Right kidney (tissue), 9 donors: ENCODE measurements around the gene PARVA.
"Not testable (repeated sequence)": the region's sequence is repeated elsewhere in the genome, so short reads cannot be mapped to it uniquely, and the experiment has no call there.

ENCODE experiments used
- DNase-seq: peaks from one replicate; pipeline ENCODE4 v3.0.0-alpha.2; 2016
- long read RNA-seq, 8 donors: transcript quantifications; one replicate each; lab custom pipeline, GENCODE V29; 2026

The PARVA gene, protein sequence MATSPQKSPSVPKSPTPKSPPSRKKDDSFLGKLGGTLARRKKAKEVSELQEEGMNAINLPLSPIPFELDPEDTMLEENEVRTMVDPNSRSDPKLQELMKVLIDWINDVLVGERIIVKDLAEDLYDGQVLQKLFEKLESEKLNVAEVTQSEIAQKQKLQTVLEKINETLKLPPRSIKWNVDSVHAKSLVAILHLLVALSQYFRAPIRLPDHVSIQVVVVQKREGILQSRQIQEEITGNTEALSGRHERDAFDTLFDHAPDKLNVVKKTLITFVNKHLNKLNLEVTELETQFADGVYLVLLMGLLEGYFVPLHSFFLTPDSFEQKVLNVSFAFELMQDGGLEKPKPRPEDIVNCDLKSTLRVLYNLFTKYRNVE
- long read RNA-seq, donor 1, full-length matches to known transcripts: 19 of 30 reads
- long read RNA-seq, donor 1, partial matches to known transcripts: 6 of 30 reads
- long read RNA-seq, donor 1, other reads (novel, unspliced or antisense): 5 of 30 reads
- long read RNA-seq, donor 2, full-length matches to known transcripts: 13 of 20 reads
- long read RNA-seq, donor 2, partial matches to known transcripts: 7 of 20 reads
- long read RNA-seq, donor 2, other reads (novel, unspliced or antisense): 0 of 20 reads
- long read RNA-seq, donor 3, full-length matches to known transcripts: 16 of 26 reads
- long read RNA-seq, donor 3, partial matches to known transcripts: 5 of 26 reads
- long read RNA-seq, donor 3, other reads (novel, unspliced or antisense): 5 of 26 reads
- long read RNA-seq, donor 4, full-length matches to known transcripts: 17 of 27 reads
- long read RNA-seq, donor 4, partial matches to known transcripts: 10 of 27 reads
- long read RNA-seq, donor 4, other reads (novel, unspliced or antisense): 0 of 27 reads
- long read RNA-seq, donor 5, full-length matches to known transcripts: 23 of 28 reads
- long read RNA-seq, donor 5, partial matches to known transcripts: 5 of 28 reads
- long read RNA-seq, donor 5, other reads (novel, unspliced or antisense): 0 of 28 reads
- long read RNA-seq, donor 6, full-length matches to known transcripts: 22 of 37 reads
- long read RNA-seq, donor 6, partial matches to known transcripts: 7 of 37 reads
- long read RNA-seq, donor 6, other reads (novel, unspliced or antisense): 8 of 37 reads
- long read RNA-seq, donor 7, full-length matches to known transcripts: 31 of 67 reads
- long read RNA-seq, donor 7, partial matches to known transcripts: 31 of 67 reads
- long read RNA-seq, donor 7, other reads (novel, unspliced or antisense): 5 of 67 reads
- long read RNA-seq, donor 8, full-length matches to known transcripts: 17 of 22 reads
- long read RNA-seq, donor 8, partial matches to known transcripts: 5 of 22 reads
- long read RNA-seq, donor 8, other reads (novel, unspliced or antisense): 0 of 22 reads

DNA sequence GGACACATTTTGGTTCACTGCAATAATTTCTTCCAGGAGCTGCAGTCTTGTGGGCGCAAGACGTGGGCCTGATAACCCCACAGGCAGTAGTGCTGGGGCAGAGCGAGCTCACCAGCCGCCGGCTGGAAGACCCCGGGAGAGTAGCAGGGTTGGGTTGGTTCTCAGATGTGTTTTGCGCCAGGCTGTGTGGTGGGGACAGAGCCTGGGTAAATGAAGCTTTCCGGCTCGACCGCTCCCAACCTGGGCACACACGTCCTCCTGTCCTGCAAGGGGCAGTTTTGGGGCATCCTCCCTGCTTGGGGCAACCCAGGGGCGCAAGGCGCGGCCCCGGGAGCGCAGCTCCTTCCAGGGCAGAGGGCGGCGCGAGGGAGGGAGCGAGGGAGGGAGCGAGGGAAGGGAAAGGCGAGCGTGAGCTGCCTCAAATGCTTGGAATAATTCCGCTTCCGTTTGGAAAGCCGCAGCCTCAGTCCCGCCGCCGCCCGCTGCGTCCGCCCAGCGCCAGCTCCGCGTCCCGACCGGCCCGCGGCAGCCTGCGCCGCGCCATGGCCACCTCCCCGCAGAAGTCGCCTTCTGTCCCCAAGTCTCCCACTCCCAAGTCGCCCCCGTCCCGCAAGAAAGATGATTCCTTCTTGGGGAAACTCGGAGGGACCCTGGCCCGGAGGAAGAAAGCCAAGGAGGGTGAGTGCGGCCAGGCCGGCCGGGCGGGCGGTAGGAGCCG is at the start of gene PARVA:
TSS of gene PARVA (plus strand) at position 466 of the 718 bp plus-strand sequence. CDS start at position 543, 77 bp downstream.
- DNase-seq: peak; percentile 96

DNA sequence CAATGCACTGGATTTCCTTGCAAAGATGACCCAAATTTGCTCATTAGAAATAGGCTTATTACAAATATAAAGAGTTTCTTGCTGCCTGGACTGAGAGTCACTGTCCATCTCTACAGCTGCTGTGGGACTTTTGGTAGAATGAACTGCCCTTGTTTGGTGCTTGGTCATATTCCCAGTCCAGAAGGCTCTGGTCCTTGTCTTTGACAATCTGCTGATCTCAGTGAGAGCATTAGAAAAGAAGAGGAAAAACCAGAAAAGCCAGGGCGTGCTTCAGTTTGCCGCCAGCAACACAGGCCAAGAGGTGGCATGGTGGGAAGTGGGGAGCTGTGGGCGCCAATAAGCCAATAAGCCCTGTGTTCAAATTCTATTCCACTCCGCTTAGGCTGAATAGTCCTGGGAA is 48.2 kb upstream of the PARVA start:
- no peak for DNase-seq

DNA sequence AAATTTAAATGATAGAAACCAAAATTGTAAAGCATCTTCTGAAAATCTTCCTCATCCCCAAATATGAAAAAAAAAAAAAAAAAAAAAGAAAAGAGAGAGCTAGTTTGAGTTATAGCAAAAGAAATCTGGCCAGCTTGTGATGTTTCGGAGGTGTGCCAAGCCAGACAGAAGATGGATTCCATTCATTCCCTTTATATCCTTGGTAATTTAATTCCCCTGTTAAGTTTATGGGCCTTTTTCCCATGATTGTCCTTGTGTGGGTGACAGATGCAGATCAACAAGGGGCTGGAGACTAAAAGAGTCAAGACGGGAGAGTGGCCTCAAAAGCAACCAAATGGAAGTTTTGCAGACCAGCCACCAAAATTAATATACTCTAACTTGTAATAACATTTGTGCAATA is 47.6 kb upstream of the PARVA start:
- no peak for DNase-seq

DNA sequence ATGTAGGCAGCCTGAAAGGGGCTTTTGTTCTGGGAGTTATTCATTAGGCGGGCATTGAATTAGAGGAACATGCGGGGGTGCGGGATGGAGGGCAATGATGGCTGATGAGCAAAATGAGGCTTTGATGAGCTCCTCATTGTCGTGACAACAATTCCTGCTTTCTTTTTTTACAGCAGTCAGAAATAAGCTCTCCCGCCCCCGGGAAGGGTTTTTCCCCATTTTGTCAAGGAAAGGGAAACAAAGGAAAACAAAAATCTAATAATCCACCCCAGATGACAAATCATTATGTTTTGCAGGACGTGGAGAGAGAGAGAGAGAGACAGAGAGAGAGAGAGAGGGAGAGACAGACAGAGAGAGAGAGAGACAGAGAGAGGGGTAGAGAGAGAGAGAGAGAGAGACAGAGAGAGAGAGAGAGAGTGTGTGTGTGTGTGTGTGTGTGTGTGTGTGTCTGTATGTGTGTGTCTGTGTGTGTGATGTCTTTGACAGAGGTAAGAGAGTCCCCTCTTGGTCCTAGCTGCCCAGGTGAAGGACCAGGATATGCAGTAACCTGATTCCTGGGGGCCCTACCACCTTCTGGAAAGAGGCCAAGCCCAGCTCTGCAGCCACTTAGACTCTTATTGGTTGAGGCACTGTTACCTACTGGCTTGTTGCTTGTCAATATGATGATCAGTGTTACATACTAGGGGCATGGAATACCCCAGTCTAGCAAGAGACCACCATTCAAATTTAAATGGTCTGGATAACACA is 46.7 kb upstream of the PARVA start:
- no peak for DNase-seq

DNA sequence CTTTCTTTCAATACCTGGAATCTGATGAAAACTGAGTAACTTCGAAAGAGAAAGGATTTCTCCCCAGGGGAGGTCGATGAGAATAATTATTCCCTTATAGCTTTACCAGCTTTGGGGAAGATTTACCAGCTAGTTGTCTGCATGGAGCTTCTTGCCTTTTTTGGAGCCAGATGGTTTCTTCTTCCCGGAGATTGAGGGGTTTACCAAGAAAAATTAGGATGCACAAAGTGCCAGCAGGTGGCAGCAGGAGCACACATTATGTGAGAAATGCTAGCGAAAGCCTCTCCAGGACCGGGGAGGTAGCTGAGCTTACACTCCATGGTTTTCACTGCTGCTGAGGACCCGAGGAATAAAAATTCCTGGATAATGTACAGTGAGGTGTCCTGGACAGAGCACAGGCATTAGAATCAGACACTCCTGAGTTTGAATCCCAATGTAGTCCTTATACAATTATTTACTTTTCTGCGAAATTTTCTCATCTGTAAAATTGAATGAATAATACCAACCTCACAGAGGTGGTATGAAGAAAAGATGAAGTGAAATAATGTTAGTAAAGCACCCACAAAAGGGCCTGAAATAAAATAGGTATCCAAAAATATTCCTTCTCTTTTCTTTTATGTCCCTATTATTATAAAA is 46.0 kb upstream of the PARVA start:
- DNase-seq: peak; percentile 56

DNA sequence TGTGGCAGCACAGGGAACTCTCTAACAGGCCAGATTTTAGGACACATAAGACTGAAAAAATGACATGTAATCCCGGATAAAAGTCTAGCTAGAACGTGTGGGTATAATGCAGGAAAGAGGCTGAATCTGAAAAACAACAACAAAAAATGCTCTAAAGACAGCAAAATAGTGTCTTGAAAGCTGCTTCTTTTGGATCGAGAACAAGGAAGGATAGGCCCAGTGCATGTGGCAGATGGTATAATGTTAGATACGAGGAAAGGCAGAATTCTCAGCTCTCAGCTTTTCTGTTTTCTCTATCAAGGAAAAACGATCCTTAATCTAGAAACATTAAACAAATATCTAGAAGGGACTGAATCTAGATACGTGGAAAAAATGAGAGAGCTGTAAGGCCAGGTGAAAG is 33.8 kb upstream of the PARVA start:
- no peak for DNase-seq

DNA sequence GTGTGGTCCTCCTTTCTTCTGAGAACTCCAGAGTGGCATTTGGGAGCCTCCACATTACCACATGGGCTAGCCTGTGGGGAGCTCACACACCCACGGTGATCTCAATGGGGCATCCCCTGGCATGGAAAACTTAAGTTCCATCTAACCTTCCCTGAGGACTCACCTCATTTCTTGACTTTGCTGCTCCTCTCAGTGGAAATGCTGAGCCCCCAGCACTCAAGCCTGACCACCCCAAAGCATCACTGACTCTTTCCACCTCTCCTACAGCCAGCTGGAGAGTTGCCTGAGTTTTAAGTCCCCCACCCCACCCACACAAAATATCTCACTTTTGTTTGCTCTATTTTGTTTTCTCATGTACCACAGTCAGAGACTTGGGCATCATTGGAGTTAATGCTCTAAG is 23.8 kb upstream of the PARVA start:
- no peak for DNase-seq

DNA sequence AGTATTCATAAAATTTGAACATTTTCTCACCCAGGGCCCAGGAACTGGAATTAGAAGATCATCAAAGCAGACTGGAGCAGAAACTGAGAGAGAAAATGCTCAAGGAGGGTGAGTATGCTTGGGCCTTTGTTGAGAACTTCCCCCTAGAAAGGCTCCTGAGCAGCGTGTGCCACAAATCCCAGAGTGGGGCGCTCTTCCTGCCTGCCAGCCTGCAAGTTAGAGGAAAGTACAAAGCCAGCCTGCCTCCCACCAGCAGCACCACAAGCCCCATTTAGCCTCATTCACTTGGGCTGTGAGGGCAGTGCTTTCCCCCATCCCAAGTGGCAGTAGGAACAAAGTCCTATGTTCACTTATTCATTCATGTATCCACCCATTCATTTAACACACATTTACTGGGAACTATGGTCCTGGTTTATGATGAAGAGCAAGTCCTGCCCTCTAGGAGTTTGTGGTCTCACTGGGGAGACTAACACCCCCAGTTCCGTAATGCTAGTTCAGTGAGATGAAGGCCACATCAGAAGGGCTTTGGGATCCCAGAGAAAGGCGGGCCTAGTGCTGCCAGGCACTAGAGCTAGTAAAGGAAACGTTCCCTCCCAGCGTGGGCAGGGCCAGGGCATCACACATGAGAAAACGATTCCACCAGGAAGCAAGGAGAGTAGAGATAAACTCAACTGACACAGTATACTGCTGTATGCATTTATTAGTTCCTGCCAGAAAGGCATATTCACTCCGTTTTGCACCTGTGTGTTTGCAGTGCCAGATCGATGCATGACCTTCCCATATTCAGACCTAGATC is 22.4 kb upstream of the PARVA start:
- DNase-seq: no peak

DNA sequence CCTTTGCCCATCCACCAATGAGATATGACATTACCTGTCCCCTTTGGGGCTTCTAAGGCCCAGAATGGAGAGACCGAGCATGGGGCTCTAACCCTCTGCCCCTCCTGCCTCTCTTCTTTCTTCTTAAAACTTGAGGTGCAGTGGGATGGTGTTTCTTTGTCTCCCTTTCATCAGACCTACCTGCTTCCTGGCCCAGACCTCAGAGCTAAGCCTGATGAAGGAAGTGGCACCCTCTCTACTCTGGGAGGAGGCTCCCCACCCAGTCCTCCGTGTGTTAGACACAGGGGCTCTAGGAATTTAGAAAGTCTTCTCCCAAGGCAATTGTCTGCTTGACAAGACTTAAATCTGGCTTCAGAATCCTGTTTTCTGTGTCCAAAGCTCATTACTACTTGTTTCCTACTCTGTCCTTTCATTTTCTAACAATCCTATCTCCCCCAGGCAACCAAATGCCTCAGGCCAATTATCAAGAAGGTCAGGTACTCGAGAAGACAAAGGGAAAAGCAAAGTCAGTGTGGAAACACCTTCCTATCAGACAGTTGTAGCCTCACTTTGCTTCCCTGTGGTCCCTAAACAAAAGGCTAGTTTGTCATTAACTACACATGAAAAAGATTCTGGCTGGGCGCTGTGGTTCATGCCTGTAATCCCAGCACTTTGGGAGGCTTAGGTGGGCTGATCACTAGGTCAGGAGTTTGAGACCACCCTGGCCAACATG is 20.3 kb upstream of the PARVA start:
- no peak for DNase-seq

DNA sequence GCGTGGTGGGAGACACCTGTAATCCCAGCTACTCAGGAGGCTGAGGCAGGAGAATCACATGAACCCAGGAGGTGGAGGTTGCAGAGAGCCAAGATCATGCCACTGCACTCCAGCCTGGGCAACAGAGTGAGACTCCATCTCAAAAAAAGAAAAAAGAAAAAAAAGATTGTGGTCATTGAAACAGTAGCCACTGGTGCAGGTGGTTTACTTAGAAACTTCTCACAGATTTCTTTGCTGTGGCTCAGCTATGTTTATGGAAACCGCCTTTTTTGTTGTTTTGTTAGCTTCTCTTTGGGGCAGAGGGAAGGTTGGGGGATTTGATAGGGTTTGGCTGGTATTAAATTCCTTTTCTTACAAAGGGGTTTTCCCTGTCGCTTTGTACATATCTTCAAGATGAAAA is 19.7 kb upstream of the PARVA start:
- DNase-seq: not testable (repeated sequence)

DNA sequence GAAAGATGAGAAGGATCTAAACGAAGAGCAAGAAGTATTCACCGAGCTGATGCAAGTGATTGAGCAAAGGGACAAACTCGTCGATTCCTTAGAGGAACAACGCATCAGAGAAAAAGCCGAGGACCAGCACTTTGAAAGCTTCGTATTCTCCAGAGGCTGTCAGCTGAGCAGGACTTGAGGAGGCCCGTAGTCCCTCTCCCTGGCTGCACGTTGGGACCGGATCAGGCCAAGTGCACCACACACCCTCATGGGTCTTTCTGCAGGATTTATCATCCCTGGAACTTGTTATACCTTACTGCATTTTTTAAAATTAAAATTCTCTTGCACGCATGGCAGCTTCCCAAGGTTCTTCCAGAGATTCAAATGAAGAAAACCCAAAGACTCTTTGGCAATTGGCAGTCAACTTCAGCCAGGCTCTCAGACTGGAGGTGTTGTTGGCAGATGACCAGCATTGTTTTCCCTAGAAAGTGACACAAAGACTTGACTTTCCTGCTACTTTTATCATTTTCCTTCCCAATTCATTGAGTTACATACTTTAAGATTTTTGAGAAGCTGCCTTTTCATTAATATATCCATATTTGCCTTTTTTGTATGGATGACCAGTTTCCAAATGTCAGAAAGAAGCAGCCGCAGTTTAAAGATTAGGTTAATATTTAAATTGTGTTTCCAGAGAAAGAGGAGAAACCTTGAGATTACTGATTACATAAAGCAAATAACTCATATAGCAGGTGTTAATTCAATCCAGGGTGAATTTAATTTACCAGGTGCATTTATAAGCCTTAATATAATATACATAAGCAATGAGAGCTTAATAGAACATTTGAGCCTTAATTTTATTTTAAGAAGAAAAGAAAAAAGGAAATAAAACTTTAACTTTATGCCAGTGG is 18.8 kb upstream of the PARVA start:
- DNase-seq: no peak

DNA sequence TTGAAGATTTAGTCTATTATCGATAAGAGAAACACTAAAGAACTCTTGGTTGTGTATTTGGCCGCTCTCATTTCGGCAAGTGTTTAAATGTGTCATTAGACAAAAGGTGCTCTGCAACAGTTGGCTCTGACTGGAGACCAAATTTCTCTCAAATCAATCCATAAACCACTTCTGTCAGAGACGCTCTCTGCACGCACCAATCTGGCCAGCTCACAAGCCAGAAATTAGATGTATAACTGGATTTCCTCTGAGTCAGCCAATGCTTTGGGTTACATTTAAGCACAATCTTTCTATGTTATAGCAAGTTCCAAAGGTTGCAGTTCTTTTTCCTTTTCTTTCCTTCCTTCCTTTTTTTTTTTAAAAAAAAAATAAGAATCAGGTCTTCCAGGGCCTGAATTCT is 17.6 kb upstream of the PARVA start:
- no peak for DNase-seq

DNA sequence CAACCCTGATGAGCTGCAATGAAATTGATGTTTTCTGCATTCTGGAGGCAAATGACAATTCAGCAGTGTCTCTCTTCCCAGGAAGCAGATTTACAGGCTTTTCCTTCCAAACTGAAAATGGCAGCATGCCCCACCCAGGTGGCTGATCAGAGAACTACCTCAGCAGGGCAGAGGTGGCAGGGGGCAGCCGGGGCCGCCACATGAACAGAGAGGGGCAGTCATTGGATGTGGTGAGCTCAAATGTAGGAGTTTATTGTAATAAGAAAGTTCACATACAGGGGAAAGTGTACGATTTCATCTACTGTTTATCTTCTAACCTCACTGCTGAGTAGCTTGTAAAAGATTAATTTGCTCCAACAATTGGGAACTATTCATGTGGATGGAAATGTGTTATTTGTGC is 15.7 kb upstream of the PARVA start:
- DNase-seq: peak; percentile 33

DNA sequence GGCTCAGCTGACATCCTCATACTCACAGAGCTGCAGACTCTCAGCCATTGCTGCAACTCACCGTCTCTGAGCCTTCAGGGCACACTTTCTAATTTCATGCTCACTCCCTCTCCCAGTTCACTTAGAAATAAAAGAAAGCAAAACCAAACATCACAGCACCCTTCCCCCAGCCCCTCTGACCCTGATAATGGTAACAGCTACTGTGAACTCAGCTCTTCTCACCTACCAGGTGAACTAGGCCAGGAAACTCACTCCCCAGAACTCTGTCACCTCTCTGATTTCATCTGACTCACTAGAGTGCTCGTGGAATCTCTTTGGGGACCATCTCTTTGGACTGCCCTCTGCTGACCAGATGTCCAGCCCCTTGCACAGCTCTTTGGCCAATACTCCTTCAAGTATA is 14.5 kb upstream of the PARVA start:
- DNase-seq: no peak

DNA sequence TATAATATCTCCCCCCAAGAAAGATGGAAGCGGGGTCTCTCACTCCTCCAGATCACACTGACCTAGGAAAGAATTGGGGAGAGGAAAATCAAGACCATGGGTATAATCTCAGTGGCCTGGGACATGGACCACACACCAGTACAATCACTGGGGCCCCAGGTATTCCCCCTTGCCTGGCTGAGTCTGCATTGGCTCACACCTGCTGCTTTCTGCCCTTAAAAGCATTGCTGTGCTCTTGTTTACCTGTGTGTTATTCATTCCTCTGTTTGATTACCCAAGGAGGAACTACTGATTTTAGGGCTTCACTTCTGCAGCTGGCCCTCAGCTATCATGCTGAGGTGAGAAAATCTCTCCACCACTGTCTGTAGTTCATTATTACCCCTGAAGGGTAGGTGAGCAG is 14.0 kb upstream of the PARVA start:
- no peak for DNase-seq

DNA sequence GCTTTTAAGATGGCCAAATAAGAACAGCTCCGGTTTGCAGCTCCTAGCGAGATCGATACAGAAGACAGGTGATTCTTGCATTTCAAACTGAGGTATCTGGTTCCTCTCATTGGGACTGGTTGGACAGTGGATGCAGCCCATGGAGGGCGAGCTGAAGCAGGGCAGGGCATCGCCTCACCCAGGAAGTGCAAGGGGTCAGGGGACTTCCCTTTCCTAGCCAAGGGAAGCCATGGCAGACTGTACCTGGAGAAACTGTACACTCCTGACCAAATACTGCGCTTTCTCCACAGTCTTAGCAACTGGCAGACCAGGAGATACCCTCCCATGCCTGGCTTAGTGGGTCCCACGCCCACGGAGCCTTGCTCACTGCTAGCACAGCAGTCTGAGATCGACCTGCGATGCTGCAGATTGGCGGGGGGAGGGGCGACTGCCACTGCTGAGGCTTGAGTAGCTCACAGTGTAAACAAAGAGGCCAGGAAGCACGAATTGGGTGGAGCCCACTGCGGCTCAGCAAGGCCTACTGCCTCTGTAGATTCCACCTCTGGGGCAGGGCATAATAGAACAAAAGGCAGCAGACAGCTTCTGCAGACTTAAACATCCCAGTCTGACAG is 11.3 kb upstream of the PARVA start:
- DNase-seq: not testable (repeated sequence)

DNA sequence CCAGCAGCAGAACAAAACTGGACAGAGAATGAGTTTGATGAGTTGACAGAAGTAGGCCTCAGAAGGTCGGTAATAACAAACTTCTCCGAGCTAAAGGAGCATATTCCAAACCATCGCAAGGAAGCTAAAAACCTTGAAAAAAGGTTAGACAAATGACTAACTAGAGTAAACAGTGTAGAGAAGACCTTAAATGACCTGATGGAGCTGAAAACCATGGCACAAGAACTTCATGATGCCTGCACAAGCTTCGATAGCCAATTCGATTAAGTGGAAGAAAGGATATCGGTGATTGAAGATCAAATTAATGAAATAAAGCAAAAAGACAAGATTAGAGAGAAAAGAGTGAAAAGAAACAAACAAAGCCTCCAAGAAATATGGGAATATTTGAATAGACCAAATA is 10.3 kb upstream of the PARVA start:
- DNase-seq: not testable (repeated sequence)
